Measurements from ENCODE around the gene BCL11A.

DNA sequence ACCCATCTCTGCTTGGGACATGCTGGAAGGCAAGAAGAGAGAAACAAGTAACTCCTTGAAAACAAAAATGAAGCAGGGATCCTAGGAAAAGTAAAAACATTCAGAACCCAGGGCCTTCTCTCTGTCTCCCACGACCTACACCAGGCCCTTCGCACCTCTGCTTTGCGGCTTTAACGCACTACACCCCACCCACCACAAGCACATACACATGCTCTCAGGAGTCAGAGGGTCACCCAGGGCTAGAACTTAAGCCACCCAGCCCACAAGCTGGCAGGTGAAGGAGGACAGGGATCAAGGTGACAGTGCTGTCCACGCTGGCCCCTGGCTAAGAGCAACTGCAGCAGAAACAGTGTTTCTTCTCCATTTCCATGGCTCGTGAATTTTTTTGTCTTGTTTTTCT, 72.2 kb downstream of the BCL11A start:
- TF ChIP-seq POLR2A (IDR thresholded peaks at IDR 0.05) (no peak), EP300 (IDR thresholded peaks at IDR 0.05) (no peak)
- TF ChIP-seq, protein P1, sequence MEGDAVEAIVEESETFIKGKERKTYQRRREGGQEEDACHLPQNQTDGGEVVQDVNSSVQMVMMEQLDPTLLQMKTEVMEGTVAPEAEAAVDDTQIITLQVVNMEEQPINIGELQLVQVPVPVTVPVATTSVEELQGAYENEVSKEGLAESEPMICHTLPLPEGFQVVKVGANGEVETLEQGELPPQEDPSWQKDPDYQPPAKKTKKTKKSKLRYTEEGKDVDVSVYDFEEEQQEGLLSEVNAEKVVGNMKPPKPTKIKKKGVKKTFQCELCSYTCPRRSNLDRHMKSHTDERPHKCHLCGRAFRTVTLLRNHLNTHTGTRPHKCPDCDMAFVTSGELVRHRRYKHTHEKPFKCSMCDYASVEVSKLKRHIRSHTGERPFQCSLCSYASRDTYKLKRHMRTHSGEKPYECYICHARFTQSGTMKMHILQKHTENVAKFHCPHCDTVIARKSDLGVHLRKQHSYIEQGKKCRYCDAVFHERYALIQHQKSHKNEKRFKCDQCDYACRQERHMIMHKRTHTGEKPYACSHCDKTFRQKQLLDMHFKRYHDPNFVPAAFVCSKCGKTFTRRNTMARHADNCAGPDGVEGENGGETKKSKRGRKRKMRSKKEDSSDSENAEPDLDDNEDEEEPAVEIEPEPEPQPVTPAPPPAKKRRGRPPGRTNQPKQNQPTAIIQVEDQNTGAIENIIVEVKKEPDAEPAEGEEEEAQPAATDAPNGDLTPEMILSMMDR (IDR thresholded peaks at IDR 0.05) = no peak
